HCT116 (cell line): ENCODE results near the gene ADRA2A. TPM values are rescaled to one million over a fixed set of nuclear protein-coding genes. Genes with fewer than 3 reads are reported as not detected.

Experiments used
- ATAC-seq: fragments of 200-7000 bp; cut with Tn5 transposase; 2 replicates; pipeline ENCODE4 v1.9.1; 2020; ENCODE audit warnings: mild to moderate bottlenecking, moderate library complexity
- BruUV-seq: library from RNA; stranded (reverse); fragments of 400-500 nt; replicated peaks from 2 replicates; lab custom pipeline; 2021; lab: Mats Ljungman, UMichigan
- CTCF ChIA-PET: fragments of 300-600 bp; sonication (Branson Sonifier 250); formaldehyde crosslinking; loops from one replicate; lab custom pipeline; 2021; ENCODE audit warnings: antibody characterized with exemption; lab: Charles Lee
- POLR2A ChIA-PET: fragments of 300-600, 350-600 bp; sonication (Branson Sonifier 250); formaldehyde crosslinking; loops from one replicate; lab custom pipeline; 2021; ENCODE audit warnings: antibody characterized with exemption; lab: Charles Lee
- RAD21 ChIA-PET, 2 experiments: fragments of 300-600 bp; sonication (Branson Sonifier 250); formaldehyde crosslinking; loops; one replicate each; lab custom pipeline; 2023; ENCODE audit warnings: low total read pairs in 2 of 2; ENCODE audit not compliant: uncharacterized antibody in 2 of 2, unreplicated experiment in 2 of 2, low non-redundant PET in 1 of 2; lab: Charles Lee
- DNase-seq: peaks from one replicate; pipeline ENCODE4 v3.0.0-alpha.2; 2010; ENCODE audit warnings: low read depth, low spot score
- H2AFZ ChIP-seq: fragments of 200-600 bp; shearing (Covaris generic), sonication (generic); 2 replicates; pipeline ENCODE4 v1.6.1; 2017; ENCODE audit warnings: low read depth, mixed run types, mixed read lengths, antibody characterized with exemption, low read length; ENCODE audit not compliant: poor library complexity, severe bottlenecking
- H3K27ac ChIP-seq: 2 replicates; pipeline ENCODE4 v1.5.1; 2012; ENCODE audit warnings: low read depth, low read length
- H3K27me3 ChIP-seq: fragments of 200-600 bp; sonication (generic); 2 replicates; pipeline ENCODE4 v1.6.1; 2016; ENCODE audit warnings: mixed run types, low read length, mixed read lengths; ENCODE audit not compliant: insufficient read depth
- H3K36me3 ChIP-seq, 2 experiments: fragments of 200-500 bp in 1 of 2; fragments of 200-600 bp in 1 of 2; sonication (Bioruptor generic) in 1 of 2; sonication (generic) in 1 of 2; 2 replicates each; pipeline versions ENCODE4 v1.5.1 to v1.6.1; 2014 to 2016; ENCODE audit warnings: low read length in 2 of 2, inconsistent platforms in 1 of 2, mixed read lengths in 1 of 2, mixed run types in 1 of 2; ENCODE audit not compliant: insufficient read depth in 2 of 2, control insufficient read depth in 1 of 2
- H3K4me1 ChIP-seq, 2 experiments: fragments of 200-600 bp in 1 of 2; sonication (generic) in 1 of 2; 2 replicates each; pipeline versions ENCODE4 v1.5.1 to v1.6.1; 2012 to 2017; ENCODE audit warnings: low read length in 2 of 2, inconsistent platforms in 1 of 2, mild to moderate bottlenecking in 1 of 2, mixed read lengths in 1 of 2, mixed run types in 1 of 2, moderate library complexity in 1 of 2; ENCODE audit not compliant: insufficient read depth in 2 of 2, control insufficient read depth in 1 of 2
- H3K4me2 ChIP-seq: fragments of 200-600 bp; sonication (generic); 2 replicates; pipeline ENCODE4 v1.6.1; 2017; ENCODE audit warnings: mixed run types, low read length, mixed read lengths
- H3K4me3 ChIP-seq, 2 experiments: fragments of 200-600 bp in 1 of 2; sonication (generic) in 1 of 2; replicated peaks in 1 of 2; 2 replicates each; pipeline ENCODE4 v1.5.1; 2011 to 2016; ENCODE audit warnings: low read length in 2 of 2, control low read depth in 1 of 2, low read depth in 1 of 2, mild to moderate bottlenecking in 1 of 2, mixed read lengths in 1 of 2, mixed run types in 1 of 2
- H3K79me2 ChIP-seq: fragments of 200-600 bp; sonication (generic); 2 replicates; pipeline ENCODE4 v1.6.1; 2017; ENCODE audit warnings: mild to moderate bottlenecking, mixed run types, low read length, moderate library complexity, mixed read lengths; ENCODE audit not compliant: insufficient read depth
- H3K9ac ChIP-seq: fragments of 200-600 bp; sonication (generic); 2 replicates; pipeline ENCODE4 v1.6.1; 2016; ENCODE audit warnings: low read length, mixed read lengths
- H3K9me2 ChIP-seq: fragments of 200-600 bp; sonication (generic), shearing (Covaris generic); 2 replicates; pipeline ENCODE4 v1.6.1; 2017; ENCODE audit warnings: mixed run types, mild to moderate bottlenecking, moderate library complexity; ENCODE audit not compliant: insufficient read depth
- H3K9me3 ChIP-seq, 2 experiments: fragments of 200-500 bp in 1 of 2; fragments of 200-600 bp in 1 of 2; sonication (Bioruptor generic) in 1 of 2; sonication (generic) in 1 of 2; 2 replicates each; pipeline ENCODE4 v1.6.1; 2014 to 2017; ENCODE audit warnings: low read length in 2 of 2, mixed read lengths in 2 of 2, inconsistent platforms in 1 of 2, low read depth in 1 of 2, mild to moderate bottlenecking in 1 of 2, mixed run types in 1 of 2, moderate library complexity in 1 of 2; ENCODE audit not compliant: control insufficient read depth in 1 of 2, insufficient read depth in 1 of 2
- H4K20me1 ChIP-seq: fragments of 200-600 bp; sonication (generic), shearing (Covaris generic); 2 replicates; pipeline ENCODE4 v1.6.1; 2017; ENCODE audit warnings: mixed run types, mild to moderate bottlenecking, moderate library complexity; ENCODE audit not compliant: insufficient read depth
- CEBPB ChIP-seq: IDR thresholded peaks from 2 replicates; pipeline ENCODE4 v1.6.1; 2012; ENCODE audit warnings: low read depth
- EGR1 ChIP-seq: IDR thresholded peaks from 2 replicates; pipeline ENCODE4 v1.6.1; 2012; ENCODE audit warnings: low read depth
- ELF1 ChIP-seq: IDR thresholded peaks from 2 replicates; pipeline ENCODE4 v1.6.1; 2012; ENCODE audit warnings: low read depth, borderline replicate concordance
- EZH2 ChIP-seq: fragments of 200-600 bp; sonication (generic); IDR thresholded peaks from 2 replicates; pipeline ENCODE4 v1.6.1; 2017; ENCODE audit warnings: antibody characterized with exemption, mixed run types
- FOSL1 ChIP-seq: IDR thresholded peaks from 2 replicates; pipeline ENCODE4 v1.6.1; 2012; ENCODE audit warnings: low read depth
- POLR2AphosphoS5 ChIP-seq: IDR thresholded peaks from 2 replicates; pipeline ENCODE4 v1.6.1; 2011; ENCODE audit warnings: mild to moderate bottlenecking, low read depth, low read length, moderate library complexity
- RAD21 ChIP-seq: IDR thresholded peaks from 2 replicates; pipeline ENCODE4 v1.6.1; 2012; ENCODE audit warnings: low read depth, mild to moderate bottlenecking
- SIN3A ChIP-seq: IDR thresholded peaks from 2 replicates; pipeline ENCODE4 v1.6.1; 2012; ENCODE audit warnings: low read depth
- ZFX ChIP-seq: fragments of 450-650 bp; IDR thresholded peaks from 2 replicates; pipeline ENCODE4 v1.6.1; 2017
- intact Hi-C: fragments of 100-400 bp; cut with micrococcal nuclease; formaldehyde crosslinking; loops from 2 replicates; pipeline ENCODE4 v1.10.0; 2022
- total RNA-seq: library from RNA; stranded (reverse); gene quantifications from one replicate; pipeline ENCODE4 v1.2.1, GENCODE V29; 2021; ENCODE audit not compliant: unreplicated experiment
- TF ChIP-seq, protein P1 (sequence below), 3 experiments: fragments of 200-600 bp in 1 of 3; sonication (generic) in 1 of 3; IDR thresholded peaks in 2 of 3; conservative IDR thresholded peaks in 1 of 3; 2 replicates each; pipeline ENCODE4 v1.5.1; 2012 to 2017; ENCODE audit warnings: low read depth in 2 of 3, low read length in 2 of 3, antibody characterized with exemption in 1 of 3, borderline replicate concordance in 1 of 3, control low read depth in 1 of 3, mild to moderate bottlenecking in 1 of 3, mixed read lengths in 1 of 3, mixed run types in 1 of 3, moderate library complexity in 1 of 3; ENCODE audit not compliant: insufficient read depth in 1 of 3
- TF ChIP-seq, protein P2 (sequence below): IDR thresholded peaks from 2 replicates; pipeline ENCODE4 v1.6.1; 2012
- TF ChIP-seq, protein P3 (sequence below): IDR thresholded peaks from 2 replicates; pipeline ENCODE4 v1.6.1; 2011; ENCODE audit warnings: mild to moderate bottlenecking, low read length, moderate library complexity; ENCODE audit not compliant: insufficient replicate concordance; ENCODE audit errors: extremely low read depth

Gene ADRA2A
- total RNA-seq, 1 experiment from 2014 or later: 0.15 TPM

DNA sequence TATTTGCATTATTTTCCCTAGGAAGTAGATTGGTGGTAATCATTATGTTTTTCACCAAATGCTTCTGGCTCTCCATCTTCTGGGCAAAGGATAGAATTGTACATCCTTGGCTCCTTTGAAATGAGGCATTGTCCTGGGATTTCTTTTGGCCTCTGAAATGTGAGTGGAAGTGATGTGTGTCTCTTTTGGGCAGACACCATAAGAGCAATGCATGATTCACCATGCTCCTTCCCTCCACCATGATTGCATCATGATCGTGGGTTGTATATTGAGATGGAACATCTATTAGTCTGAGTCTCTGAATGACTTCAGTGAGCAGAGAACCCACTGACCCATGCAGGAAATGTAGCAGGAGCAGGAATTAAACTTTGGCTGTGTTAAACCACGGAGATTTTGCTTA, 49.2 kb downstream of the ADRA2A start:
- no peak for DNase-seq
- Histone ChIP-seq H3K27me3 (peaks cover 39% of the 10 kb centered on the region), H4K20me1 (no peaks in the 10 kb centered on the region), H2AFZ (no peak overlapping the region), H3K36me3 (no peaks in the 10 kb centered on the region), H3K9me3 (no peaks in the 10 kb centered on the region), H3K79me2 (no peaks in the 10 kb centered on the region), H3K4me2 (no peak overlapping the region), H3K4me1 (peaks cover 0 to 10% of the 10 kb centered on the region in 2 experiments; a peak in 2 of 4 replicates), H3K9me2 (no peaks in the 10 kb centered on the region), H3K27ac (no peak overlapping the region), H3K4me3 (no peak overlapping the region), H3K9ac (no peak overlapping the region)
- ChIA-PET CTCF (no interaction called here), POLR2A (no interaction called here), RAD21 (no interaction called here)
- TF ChIP-seq EGR1: no peak
- TF ChIP-seq POLR2AphosphoS5: no peak
- TF ChIP-seq SIN3A: no peak
- TF ChIP-seq CEBPB: no peak
- TF ChIP-seq EZH2: no peak
- TF ChIP-seq FOSL1: no peak
- TF ChIP-seq RAD21: no peak
- TF ChIP-seq, protein P1, sequence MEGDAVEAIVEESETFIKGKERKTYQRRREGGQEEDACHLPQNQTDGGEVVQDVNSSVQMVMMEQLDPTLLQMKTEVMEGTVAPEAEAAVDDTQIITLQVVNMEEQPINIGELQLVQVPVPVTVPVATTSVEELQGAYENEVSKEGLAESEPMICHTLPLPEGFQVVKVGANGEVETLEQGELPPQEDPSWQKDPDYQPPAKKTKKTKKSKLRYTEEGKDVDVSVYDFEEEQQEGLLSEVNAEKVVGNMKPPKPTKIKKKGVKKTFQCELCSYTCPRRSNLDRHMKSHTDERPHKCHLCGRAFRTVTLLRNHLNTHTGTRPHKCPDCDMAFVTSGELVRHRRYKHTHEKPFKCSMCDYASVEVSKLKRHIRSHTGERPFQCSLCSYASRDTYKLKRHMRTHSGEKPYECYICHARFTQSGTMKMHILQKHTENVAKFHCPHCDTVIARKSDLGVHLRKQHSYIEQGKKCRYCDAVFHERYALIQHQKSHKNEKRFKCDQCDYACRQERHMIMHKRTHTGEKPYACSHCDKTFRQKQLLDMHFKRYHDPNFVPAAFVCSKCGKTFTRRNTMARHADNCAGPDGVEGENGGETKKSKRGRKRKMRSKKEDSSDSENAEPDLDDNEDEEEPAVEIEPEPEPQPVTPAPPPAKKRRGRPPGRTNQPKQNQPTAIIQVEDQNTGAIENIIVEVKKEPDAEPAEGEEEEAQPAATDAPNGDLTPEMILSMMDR (IDR thresholded peaks at IDR 0.05 in 2 of 3, conservative IDR thresholded peaks at IDR 0.05 in 1 of 3; ENCODE audit: borderline replicate concordance in 1 of 3, insufficient read depth in 1 of 3, low read depth in 2 of 3, low read length in 2 of 3): no peak
- TF ChIP-seq, protein P2, sequence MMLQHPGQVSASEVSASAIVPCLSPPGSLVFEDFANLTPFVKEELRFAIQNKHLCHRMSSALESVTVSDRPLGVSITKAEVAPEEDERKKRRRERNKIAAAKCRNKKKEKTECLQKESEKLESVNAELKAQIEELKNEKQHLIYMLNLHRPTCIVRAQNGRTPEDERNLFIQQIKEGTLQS: no peak
- TF ChIP-seq, protein P3, sequence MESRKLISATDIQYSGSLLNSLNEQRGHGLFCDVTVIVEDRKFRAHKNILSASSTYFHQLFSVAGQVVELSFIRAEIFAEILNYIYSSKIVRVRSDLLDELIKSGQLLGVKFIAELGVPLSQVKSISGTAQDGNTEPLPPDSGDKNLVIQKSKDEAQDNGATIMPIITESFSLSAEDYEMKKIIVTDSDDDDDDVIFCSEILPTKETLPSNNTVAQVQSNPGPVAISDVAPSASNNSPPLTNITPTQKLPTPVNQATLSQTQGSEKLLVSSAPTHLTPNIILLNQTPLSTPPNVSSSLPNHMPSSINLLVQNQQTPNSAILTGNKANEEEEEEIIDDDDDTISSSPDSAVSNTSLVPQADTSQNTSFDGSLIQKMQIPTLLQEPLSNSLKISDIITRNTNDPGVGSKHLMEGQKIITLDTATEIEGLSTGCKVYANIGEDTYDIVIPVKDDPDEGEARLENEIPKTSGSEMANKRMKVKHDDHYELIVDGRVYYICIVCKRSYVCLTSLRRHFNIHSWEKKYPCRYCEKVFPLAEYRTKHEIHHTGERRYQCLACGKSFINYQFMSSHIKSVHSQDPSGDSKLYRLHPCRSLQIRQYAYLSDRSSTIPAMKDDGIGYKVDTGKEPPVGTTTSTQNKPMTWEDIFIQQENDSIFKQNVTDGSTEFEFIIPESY: no peak
- no peak for TF ChIP-seq ELF1
- no peak for TF ChIP-seq ZFX
- intact Hi-C loops: no loop called here
- BruUV-seq: no TSS peak
- no peak for ATAC-seq
